GDM1 (cell line): ENCODE results near the gene GPR151.
"Not testable (repeated sequence)": the region's sequence is repeated elsewhere in the genome, so short reads cannot be mapped to it uniquely, and the experiment has no call there.

ENCODE experiments used
- DNase-seq: peaks from one replicate; lab custom pipeline; 2025; lab: John Stamatoyannopoulos, UW

The GPR151 gene

DNA sequence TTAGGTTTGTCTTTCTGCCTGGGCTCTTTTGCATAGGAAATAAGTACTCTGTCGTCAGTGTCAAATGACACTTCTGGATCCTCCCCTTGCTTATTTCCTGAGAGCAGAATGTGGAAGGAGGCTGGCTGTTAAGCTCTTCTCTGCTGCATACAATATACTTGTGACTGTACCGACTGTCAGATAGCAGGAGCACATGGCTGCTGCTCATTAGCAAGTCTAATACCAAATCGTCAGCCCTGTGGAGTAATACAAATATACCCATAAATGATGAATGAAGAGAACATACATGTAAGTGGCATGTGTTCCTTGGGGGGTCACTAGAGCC lies at the start of gene GPR151:
Gene GPR151, minus strand, starts transcription at position 40 of the 325 bp plus-strand sequence. CDS start 77 bp downstream, outside the sequence.
- DNase-seq: no peak

DNA sequence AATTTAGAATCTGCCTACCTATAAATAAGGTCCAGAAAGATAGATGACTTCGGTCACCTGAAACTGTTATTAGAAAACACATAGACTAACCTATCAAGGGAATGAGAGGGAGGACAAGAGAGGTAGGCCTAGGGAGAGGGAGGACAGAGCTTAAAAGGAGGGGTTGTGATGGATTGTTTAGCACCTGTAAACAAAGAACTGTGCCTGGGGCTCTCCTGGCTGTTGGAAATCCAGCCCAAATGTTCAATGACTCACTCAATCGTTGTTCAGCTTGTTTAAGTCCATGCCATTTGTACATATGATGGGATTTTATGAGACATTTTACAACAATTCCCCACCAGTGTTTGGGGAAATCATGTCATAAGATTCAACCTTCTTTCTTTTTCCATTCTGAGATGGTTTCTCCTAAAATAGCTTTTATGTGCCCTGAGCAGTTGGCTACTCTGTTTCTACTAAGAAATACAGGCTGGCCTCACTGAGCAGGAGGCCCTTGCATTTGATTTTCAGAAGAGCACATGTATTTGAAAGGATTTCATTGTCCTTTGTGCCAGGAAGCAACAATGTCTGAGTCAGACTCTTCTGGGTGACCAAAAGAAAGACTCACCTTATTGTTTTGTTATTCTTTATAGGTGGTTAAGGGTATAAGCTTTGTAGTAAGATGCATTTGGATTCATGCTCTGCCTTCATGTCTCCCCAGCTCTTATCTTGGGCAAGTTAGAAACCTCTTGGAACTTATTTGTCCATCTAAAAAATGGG lies 48.2 kb upstream of the GPR151 start:
- DNase-seq: no peak

DNA sequence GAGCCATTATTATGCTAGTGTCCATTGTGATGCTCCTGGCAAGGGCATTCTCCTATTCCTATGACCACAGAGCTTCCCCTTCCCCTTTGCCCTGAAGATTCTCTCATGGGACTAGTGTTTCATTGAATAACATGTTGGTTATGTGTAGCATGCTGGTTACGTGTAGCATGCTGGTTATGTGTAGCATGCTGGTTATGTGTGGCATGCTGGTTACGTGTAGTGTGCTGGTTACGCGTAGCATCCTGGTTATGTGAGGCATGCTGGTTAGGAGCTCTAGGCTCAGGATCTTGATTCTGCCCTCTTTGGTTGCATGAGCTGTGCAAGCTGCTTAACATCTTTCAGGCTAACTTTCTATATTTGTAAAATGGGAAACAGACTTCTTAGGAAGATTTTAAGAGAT lies 46.5 kb upstream of the GPR151 start:
- DNase-seq: no peak

DNA sequence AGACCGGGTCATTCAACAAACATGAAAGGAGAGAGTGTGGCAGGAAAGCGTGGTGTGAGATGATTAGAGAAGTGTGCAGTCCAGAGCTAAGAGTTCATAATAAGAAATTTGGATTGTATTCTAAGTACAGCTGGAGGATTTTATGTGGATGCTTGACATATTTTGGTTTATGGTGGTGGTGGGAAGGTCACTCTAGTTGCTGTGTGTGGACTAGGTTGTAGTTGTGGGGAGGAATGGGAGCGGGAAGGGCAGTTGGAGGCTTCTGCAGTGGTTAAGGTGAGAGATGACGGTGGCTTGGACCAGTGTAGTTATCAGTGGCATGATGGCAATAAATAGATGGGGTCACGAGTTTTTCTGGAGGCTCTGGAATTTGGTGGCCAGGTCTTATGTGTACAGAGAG lies 45.7 kb upstream of the GPR151 start:
- DNase-seq: no peak

DNA sequence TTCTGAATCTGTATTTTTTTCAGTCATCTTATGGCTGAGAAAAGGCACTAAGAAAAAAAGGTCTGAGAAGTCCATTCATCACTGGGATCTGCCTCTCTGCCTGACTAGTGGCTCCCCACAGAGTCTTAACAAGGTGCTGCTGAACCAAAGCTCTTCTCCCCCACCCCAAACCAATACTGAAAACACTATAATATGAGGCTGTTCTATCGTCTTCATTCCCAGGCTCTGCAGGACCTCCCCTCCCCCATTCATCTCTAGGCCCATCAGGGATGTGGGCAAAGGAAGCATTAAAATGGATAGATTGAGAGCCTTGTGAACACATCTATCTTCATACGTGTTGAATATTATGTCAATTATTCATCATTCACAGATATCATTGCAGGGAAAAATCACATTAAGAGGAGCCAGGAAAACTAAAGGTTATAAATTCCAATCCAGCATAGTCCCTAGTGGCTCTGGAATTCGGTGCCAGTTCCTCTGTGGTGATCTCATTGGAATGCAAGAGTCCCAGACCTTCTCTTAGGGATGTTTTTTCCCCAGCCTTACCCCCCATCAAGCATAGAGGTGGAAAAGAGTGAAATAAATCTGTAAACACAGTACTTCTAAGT lies 44.3 kb upstream of the GPR151 start:
- no peak for DNase-seq

DNA sequence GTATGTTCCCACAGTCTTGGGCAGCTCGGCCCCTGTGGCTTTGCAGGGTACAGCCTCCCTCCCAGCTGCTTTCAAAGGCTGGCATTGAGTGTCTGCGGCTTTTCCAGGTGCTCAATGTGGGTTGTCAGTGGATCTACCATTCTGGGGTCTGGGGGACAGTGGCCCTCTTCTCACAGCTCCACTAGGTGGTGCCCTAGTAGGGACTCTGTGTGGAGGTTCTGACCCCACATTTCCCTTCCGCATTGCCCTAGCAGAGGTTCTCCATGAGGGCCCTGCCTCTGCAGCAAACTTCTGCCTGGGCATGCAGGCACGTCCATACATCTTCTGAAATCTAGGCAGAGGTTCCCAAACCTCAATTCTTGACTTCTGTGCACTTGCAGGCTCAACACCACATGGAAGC lies 40.9 kb upstream of the GPR151 start:
- DNase-seq: not testable (repeated sequence)

DNA sequence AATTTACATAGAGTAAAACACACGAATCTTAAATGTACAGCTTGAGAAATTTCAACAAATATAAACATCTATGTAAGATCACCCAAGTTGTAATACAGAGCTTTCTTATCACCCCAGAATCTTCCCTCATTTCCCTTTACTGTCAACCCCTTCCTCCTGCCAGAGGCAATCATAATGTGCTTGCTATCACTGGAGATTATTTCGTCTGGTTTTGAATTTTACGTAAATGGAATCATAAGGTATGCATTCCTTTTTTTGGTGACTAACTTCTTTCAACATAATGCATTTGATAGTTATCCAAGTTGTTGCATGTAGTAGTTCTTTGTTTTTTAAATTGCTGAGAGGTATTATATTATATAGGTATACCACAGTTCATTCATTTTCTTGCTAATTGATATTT lies 37.5 kb upstream of the GPR151 start:
- DNase-seq: no peak

DNA sequence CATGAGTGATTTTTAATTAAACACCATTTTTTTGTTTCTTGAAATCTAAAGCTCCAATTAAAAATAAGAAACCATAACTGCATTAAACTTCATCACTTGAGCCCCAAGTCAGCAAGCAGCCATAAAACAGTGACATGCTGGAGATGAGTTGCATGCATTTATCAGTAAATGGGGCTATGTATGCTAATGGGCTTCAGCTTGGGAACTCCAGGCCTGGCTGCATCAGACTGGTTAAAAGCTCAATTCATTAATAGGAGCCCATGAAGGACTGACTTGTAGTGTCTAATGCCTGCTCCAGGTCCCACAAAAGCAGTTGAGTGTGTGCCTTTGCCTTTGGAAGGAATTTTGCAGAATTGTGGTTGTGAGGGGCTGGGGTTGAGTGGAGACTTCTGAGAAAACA lies 33.6 kb upstream of the GPR151 start:
- no peak for DNase-seq

DNA sequence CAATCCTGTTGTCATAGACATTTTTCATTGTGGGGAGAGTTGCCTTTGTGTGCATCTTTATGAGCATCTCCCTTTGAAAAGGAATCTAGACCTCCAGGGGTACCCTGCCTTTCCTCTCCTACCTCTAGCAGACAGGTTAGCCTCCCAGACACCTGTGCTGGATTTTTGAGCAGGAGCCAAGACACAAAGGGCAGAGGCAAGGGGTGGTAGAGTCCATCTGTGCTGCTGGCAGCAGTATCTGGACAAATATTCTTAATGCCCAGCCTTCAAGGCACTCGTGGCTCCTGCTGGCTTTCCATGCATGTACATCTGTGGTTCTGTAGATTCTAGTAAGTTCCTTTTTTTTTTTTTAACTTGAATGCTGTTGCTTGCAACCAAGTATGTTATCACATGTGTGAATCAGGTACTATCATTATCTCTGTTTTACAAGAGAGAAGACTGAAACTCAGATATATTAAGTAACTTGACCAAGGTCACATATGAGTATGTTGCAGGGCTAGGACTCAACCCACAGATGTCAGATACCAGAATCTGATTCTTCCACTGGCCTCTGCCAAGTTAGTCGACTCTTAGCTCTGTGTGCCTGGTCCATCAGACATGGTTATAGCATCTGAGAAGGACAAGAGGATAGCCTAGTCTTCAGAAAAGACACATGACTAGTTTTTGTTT lies 32.9 kb upstream of the GPR151 start:
- no peak for DNase-seq

DNA sequence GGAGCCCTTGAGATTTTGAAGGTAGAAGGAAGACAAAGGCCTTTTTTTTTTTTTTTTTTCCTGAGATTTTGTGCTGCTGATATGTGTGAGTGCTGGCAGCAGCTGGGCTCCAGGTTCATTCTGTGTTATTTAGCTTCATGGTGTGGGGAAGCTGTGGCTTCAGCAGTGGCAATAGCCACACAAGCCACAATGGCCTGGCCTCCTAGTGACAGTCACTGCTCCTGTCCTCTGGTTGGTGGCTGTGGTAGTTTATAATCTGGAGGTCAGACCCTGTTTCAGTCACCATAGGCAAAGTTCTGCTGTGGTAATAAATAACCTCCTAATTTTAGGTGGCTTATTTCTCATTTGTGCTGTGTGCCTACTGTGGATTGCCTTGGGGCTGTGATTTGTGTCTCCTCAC lies 28.2 kb upstream of the GPR151 start:
- DNase-seq: no peak

DNA sequence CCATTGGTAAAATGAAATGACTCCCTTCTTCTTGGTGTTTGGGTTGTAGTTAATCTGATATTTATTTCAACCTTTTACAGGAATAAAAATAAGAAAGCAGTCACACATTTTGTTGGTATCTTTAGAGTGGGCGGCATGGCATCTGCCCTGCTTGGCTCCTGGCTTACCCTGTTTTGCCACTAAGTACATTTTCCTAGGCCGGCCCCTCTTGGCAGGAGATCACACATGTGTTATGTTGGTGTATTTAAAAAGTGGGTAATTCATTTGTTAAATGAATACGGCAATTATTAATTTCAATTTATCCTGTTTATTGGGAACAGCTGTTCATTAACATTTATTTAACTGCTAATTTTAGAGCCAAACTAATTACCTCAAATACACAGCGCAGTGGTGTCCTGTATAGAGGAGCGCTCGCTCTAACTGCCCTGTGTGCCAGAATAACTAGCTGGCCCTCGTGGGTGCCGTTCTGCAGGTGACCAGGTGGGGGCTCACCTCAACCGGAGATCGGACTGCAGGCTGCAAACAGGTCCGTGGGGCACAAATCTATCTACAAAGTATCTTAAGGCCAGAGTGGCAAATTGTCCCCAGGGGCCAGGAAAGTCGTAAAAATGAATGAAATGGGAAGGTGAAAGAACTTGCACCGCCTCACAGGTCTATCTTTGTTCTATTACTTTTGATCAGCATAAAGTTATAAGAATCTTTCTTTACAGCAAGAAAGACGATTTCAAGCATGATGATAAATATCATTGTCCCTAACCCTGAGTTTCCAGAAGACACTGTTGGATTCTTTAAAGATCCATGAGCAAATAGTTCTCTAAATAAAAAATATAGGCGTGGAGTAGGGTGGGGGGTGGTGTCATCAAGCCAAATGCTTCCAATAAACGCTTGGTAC lies 26.2 kb upstream of the GPR151 start:
- DNase-seq: peak; percentile 9

DNA sequence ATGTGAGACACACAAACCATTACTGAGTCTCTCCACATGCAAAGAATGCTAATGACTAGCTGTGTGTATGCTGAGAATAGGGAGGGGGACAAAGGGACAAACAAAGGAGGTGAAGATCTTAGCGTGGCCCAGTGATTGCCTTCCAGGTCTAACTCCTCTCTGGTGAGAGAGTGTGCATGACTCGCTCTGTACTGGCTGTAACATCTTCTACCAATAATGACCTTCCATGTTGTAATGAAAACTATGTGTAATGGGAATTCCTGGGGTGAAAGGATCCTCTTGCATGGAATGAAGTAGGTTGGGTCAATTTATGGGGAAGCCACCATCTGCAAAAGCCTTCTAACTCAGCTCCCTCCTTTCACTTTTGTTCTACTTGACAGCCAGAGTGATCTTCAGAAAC lies 24.4 kb upstream of the GPR151 start:
- DNase-seq: no peak

DNA sequence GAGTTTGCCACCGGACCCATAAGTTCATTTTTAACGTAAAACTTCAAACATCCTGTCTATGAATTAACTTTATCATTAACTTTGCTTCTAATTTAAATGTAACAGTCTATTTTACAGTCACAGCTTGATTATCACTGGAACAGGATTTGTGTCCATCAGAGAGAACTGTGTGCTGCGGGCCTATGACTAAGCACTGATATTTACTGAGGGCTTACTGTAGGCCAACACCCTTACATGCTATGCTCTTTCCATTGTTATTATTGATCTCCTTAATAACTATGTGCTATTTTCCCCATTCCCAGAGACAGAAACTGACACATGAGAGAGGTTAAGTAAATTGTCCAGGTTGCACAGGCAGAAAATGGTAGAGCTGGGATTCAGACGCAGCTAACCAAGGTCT lies 24.0 kb upstream of the GPR151 start:
- DNase-seq: no peak

DNA sequence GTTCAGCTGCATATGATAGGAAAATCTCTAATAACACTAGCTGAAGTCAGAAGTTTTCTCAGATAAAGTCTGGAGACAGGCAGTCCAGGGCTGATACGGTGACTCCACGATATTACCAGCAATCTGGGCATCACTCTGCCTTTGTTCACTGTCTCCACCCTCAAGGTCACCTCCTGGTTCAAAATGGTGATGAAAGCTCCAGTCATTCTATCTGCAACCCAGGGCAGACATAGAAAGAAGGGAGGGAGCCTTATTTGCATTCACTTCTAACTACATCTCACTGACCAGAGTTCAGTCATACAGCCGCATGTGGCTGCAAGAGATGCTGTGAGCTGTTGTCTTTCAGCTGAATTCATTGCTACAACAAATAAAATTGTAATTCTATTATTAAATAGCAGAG lies 22.4 kb upstream of the GPR151 start:
- no peak for DNase-seq

DNA sequence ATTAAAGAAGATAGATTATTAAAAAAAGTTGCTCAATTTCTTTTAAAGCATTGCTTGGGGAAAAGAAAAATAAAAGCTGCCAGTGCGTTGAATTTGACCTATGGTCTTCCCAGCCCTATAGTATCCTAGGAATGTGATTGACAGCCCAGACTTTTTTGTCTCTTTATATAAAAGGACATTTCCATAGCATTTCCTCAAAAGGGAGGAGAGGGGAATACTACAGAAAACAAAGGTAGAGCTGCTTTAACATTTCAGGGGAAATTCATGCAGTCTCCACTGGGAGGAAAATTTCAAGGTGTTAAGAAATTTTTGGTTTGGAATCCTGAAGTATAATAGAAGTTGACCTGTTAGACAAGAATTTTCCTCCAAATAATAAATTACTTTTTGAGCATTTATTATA lies 17.9 kb upstream of the GPR151 start:
- no peak for DNase-seq

DNA sequence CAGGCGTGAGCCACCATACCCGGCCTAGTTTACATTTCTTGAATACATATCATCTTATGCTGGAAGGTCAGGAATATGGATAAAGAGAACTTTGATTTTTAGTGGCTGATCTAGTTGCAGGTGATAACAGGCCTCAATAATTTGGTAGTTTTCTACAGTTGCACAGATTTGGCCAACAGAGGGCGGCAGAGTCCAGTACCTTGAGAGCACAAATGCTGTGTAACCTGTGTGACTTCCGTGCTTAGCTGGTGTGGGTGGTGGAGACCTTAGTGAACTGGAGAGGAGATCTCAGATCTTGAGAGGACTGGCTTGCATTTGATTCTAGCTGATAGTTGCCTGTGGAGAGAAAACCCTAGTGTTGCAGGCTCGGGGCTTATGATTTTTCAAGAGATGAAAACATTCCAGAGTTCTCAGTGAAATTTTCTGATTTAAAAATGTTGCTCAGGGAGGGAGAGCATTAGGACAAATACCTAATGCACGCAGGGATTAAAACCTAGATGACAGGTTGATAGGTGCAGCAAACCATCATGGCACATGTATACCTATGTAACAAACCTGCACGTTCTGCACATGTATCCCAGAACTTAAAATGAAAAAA lies 17.4 kb upstream of the GPR151 start:
- DNase-seq: peak; percentile 8

DNA sequence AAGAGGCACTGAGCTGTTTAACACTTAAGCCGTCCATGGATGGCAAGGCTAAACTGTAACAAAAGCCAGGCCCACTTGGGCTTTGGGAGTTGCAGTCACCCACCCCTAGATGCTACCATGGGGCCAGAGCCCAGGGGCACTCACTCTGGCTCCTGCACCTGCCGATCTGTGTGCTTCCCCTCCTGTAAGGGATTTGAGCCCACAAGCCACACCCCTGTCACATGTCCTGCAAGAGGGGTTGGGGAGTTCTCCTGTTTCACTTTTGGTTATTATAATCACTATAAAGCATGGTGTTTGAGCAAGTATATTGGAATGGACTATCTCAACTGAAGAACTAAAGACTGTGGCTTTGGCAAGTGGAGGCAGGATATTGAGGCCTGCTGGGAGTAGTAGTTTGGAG lies 14.0 kb upstream of the GPR151 start:
- DNase-seq: no peak

DNA sequence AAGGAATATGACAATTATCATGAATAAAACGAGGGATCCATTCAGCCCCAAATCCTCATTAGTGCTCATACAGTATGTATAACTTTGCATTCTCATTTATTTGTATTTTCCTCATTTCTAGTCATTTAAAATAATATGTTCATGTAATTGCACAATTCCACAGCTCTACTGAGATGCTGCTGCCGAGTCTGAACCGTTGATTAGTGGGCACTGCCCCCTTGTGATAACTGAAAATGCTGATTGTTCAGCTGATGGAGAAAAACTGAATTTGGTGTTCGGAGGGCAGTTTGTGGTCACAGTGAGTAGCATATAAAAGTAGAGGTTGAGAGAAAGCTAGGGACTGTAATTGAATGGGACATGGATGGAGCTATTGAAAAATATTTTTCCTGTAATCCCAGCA lies 12.2 kb upstream of the GPR151 start:
- no peak for DNase-seq

DNA sequence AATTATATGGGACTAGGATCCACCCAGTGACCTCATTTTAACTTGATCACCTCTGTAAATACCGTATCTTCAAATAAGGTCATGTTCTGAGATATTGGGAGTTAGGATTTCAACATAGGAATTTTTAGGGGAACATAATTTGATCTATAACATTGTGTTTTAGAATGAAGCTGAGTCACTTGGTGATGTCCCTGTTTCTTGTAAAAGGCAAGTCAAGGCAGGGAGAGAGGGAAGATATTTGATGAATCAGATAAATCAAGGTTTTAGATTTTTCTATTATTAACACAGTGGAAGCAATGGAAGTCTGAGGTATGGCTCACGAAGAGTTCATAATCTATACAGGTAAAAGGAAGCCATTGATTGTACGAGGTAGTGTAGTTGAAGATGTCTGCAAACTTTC lies 11.8 kb upstream of the GPR151 start:
- no peak for DNase-seq

DNA sequence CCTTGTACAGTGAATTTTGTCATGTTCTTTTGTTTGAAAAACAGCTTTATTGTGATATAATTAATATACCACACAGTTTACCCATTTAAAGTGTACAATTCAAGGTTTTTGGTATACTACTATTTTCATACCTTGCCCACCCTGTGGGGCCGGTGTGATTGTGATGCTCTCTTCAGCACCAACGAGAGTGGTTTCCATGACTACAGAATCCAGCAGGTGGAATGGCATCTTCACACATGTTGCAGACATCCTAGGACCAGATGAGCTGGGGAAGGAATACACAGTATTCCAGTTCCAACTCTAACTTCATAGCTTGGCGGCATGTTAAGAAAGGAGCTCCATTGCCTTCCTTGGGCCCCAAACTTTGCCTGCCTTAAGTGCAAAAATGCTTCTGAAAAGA lies 7.7 kb upstream of the GPR151 start:
- no peak for DNase-seq

DNA sequence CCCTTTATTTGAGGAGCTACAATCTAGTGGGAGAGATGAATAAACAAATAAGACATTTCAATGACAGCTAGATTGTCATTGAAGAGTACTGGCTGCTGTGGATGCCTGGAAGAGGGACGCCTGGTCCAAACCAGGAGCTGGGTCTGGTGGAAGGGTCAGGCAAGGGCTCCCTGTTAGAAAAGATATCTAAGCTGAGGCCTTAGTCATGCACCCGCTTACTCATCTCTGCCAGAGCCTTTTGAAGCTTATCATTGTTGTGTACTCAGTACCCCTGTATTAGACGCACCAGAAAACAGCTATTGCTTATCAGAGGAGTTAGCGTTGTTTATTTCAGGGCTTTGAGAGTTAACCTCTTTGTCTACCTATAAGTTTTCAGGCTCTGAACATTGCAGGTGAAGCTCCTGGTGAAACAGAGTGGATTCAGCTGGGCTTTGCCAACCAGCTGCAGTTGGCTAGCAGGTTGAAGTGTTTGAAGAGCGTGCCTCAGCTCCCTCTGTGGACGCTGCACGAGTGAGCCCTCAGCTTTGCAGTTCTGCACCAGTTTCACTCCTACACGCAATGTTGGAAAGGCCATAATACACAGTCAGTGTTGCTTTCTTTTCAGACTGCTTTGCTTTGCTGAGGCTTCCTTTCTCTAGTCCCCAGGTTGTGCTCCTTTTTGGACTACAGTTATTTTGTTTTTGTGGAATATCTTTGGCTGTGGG lies 5.6 kb upstream of the GPR151 start:
- DNase-seq: no peak

DNA sequence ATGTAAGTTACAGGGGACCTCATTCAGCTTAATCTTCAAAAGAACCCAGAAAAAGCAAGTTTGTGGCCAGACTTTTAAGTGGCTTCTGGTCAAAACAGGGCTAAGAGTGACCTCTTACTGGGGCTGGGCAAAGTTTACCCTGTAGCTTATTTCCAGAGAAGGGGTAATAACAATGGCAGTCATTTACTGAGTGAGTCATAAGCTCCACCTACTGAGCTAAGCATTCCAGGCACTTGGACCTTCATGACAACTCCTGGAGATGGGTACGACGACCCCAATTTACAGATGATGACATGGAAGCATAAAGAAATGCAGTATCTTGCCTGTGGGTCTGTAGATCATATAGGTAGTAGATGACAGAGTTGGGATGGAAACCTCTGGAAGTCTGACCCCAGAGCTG lies 4.7 kb upstream of the GPR151 start:
- DNase-seq: no peak
